ENCODE measurements around the gene CLEC3B. TPM values are rescaled to one million over a fixed set of nuclear protein-coding genes. Genes with fewer than 3 reads are reported as not detected.

Gene CLEC3B
- total RNA-seq, 4 donors from 2014 or later, result 20.4 to 127 (median 77.6) TPM

DNA sequence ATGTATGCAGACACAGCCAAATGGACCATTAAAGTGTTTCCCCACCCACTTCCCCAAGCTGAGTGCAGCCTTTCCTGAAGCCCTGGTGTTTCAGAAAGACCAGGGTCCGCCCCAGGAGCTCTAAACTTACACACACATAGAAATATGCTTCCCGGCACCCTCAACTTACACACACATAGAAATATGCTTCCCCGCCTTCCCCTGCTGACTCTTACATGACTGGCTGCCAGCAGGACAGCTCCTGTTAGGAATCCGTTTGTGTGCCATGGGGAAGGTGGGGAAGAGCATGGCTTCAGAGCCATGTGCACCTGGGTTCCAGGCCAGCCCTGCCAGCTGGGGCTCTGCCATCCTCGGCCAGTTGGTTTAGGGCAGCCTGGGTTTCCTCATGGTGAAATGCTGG is 3.6 kb downstream of the CLEC3B start:
- TF ChIP-seq POLR2AphosphoS5 (IDR thresholded peaks at IDR 0.05) (peak; percentile 57), EP300 (IDR thresholded peaks at IDR 0.05) (no peak)
- Histone ChIP-seq H3K4me1 (peaks cover 3 to 71% (median 50%) of the 10 kb centered on the region in 3 donors), H3K36me3 (peaks cover 0 to 21% of the 10 kb centered on the region in 2 donors), H3K27me3 (no peaks in the 10 kb centered on the region), H3K27ac (peak overlapping the region in 3 of 4 donors; percentile 69 to 80 (median 77)), H3K4me3 (no peak overlapping the region), H3K9me3 (no peaks in the 10 kb centered on the region)
- 13% methylated on average over 4 of the region's 5 CpGs; no CpG with 5 or more reads in 1 of the 2 donors for WGBS, 2 donors (ENCODE audit: low coverage in 1 of 2)
- no peak for ATAC-seq

DNA sequence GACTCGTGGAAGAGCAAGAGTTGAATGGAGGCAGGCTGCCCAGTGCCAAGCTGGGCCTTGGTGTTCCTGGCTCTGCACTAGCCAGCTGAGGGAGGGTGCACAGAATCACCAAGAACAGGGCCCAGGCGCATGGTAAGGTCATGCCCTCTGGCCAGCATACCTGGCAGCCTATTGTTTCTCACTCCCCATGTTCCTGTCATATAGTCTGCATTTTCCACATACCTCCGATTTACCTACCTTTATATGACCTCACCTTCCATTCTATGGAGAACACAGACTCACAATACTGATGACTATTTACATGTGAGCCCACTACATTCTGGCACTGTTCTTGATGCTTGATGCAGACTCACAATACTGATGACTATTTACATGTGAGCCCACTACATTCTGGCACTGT is 5.4 kb downstream of the CLEC3B start:
- TF ChIP-seq, protein P1, sequence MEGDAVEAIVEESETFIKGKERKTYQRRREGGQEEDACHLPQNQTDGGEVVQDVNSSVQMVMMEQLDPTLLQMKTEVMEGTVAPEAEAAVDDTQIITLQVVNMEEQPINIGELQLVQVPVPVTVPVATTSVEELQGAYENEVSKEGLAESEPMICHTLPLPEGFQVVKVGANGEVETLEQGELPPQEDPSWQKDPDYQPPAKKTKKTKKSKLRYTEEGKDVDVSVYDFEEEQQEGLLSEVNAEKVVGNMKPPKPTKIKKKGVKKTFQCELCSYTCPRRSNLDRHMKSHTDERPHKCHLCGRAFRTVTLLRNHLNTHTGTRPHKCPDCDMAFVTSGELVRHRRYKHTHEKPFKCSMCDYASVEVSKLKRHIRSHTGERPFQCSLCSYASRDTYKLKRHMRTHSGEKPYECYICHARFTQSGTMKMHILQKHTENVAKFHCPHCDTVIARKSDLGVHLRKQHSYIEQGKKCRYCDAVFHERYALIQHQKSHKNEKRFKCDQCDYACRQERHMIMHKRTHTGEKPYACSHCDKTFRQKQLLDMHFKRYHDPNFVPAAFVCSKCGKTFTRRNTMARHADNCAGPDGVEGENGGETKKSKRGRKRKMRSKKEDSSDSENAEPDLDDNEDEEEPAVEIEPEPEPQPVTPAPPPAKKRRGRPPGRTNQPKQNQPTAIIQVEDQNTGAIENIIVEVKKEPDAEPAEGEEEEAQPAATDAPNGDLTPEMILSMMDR (IDR thresholded peaks at IDR 0.05), result no peak
- no peak for TF ChIP-seq POLR2AphosphoS5 (IDR thresholded peaks at IDR 0.05)
- TF ChIP-seq EP300 (IDR thresholded peaks at IDR 0.05), result no peak
- no peak for TF ChIP-seq POLR2A (IDR thresholded peaks at IDR 0.05)
- WGBS, 2 donors (ENCODE audit: low coverage in 1 of 2), result 100% methylated on average over 1 of the region's 3 CpGs; no CpG with 5 or more reads in 1 of the 2 donors
- Histone ChIP-seq H3K27ac (no peak overlapping the region), H3K36me3 (peaks cover 0 to 21% of the 10 kb centered on the region in 2 donors), H3K27me3 (no peaks in the 10 kb centered on the region), H3K4me3 (no peak overlapping the region), H3K4me1 (peaks cover 0 to 71% (median 52%) of the 10 kb centered on the region in 3 donors), H3K9me3 (no peaks in the 10 kb centered on the region)
- ATAC-seq, result no peak

DNA sequence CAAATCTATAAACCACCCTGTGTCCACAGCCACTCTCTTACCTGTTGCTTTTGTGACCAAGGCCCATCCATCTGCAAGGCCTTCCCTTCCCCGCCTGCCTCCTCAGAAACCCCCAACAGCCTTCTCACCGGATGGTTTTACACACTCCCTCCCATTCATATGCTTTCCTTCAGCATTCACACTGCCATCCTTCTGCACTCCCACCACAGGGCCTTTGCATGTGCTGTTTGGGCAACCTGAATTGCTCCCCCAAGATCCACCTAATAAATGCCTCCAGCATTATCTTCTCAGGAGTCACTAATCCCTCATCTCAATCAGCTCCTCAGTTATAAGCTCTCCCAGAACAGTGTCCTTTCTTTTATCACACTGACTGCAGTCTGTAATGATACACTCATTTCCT is 6.0 kb downstream of the CLEC3B start:
- Histone ChIP-seq H3K4me1 (peaks cover 0 to 71% (median 50%) of the 10 kb centered on the region in 3 donors), H3K27ac (no peak overlapping the region), H3K36me3 (peaks cover 0 to 21% of the 10 kb centered on the region in 2 donors), H3K9me3 (no peaks in the 10 kb centered on the region), H3K27me3 (no peaks in the 10 kb centered on the region), H3K4me3 (no peak overlapping the region)
- WGBS, 2 donors (ENCODE audit: low coverage in 1 of 2), result 60 to 95% methylated on average over 1 to 2 of the region's 2 CpGs
- ATAC-seq, result no peak
- TF ChIP-seq, protein P1 (IDR thresholded peaks at IDR 0.05), result no peak
- TF ChIP-seq EP300 (IDR thresholded peaks at IDR 0.05) (no peak), POLR2AphosphoS5 (IDR thresholded peaks at IDR 0.05) (no peak), POLR2A (IDR thresholded peaks at IDR 0.05) (no peak)

DNA sequence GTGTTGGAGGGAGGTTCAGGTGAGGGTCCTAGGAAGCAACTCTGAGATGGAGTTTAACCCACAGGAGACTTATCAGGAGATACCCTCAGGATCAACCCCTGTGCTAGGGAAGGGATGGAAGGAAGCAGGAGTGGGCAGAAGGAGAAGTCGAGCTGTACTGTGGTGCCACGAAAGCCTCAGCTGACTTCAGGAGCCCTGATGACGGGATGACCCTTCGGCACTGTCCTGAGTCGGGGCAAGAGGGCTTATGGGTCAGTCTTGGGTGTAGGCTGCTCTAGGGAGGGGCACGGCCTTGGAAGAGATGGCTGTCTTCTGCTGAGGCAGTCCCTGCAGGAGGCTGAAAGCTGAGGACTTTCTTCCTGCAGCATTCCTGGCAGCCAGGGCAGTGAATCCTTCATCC is 7.7 kb downstream of the CLEC3B start:
- 67 to 100% methylated on average over 2 to 5 of the region's 6 CpGs for WGBS, 2 donors (ENCODE audit: low coverage in 1 of 2)
- peak overlapping the region in 3 of 4 donors; percentile 76 to 81 (median 77) for H3K27ac ChIP-seq
- H3K27me3 ChIP-seq, result no peaks in the 10 kb centered on the region
- no peaks in the 10 kb centered on the region for H3K9me3 ChIP-seq
- no peak overlapping the region for H3K4me3 ChIP-seq
- peaks cover 0 to 21% of the 10 kb centered on the region in 2 donors for H3K36me3 ChIP-seq
- H3K4me1 ChIP-seq, result peaks cover 0 to 66% (median 35%) of the 10 kb centered on the region in 3 donors
- no peak for TF ChIP-seq EP300 (IDR thresholded peaks at IDR 0.05)
- ATAC-seq, result no peak

DNA sequence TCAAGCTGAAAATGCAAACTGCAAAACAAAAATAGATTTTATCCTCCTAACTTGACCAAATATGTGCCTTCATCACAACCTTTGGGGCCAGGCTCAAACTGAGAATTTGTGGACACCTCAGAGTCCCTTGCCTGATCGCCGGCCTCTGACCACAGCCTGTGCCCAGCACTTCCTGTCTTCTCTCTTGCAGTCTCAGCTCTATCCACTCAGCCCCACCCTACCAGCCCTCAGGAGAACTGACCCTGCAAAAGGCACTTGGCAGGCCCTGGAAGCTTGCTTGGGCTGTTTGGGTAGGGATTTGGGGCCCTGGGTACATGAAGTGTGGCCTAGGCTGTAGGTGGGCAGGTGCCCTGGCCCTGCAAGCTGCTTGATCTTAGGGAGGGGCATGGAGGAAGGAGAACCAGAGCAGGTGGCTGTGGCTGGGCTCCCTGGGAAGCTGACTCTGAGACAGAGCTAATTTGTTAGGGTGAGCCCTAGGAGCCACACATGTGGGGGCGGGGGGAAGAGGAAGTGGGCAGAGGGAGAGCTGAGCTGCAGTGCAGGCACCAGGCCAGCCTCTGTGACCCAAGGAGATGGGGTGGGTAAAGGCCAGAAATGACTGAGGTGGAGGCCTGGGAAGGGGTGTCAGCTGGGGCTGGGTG is 8.6 kb downstream of the CLEC3B start:
- Histone ChIP-seq H3K27me3 (no peaks in the 10 kb centered on the region), H3K4me3 (no peak overlapping the region), H3K4me1 (peaks cover 0 to 56% (median 27%) of the 10 kb centered on the region in 3 donors), H3K9me3 (no peaks in the 10 kb centered on the region), H3K27ac (peak overlapping the region; percentile 3 to 81 (median 76)), H3K36me3 (peaks cover 0 to 21% of the 10 kb centered on the region in 2 donors)
- ATAC-seq, result peak; percentile 44
- TF ChIP-seq, protein P1 (IDR thresholded peaks at IDR 0.05), result no peak
- TF ChIP-seq POLR2A (IDR thresholded peaks at IDR 0.05) (no peak), EP300 (IDR thresholded peaks at IDR 0.05) (no peak), POLR2AphosphoS5 (IDR thresholded peaks at IDR 0.05) (no peak)
- 66% methylated on average over 2 of the region's 3 CpGs; no CpG with 5 or more reads in 1 of the 2 donors for WGBS, 2 donors (ENCODE audit: low coverage in 1 of 2)
